K562 (cell line): Measurements from ENCODE around the gene HPD.

Experiments
- ELF4 ChIP-seq: fragments of 450-650 bp; formaldehyde crosslinking; IDR thresholded peaks from 2 replicates; pipeline ENCODE4 v1.4.0; 2022; ENCODE audit warnings: missing genetic modification characterization
- JUN ChIP-seq, 2 experiments: sonication (generic) in 1 of 2; formaldehyde crosslinking in 1 of 2; IDR thresholded peaks; 2 replicates each; pipeline versions ENCODE4 v1.6.1 to v1.8.0; 2012 to 2022; ENCODE audit warnings: borderline replicate concordance in 2 of 2, mild to moderate bottlenecking in 2 of 2, improper control_type of control experiment in 1 of 2, low read depth in 1 of 2, low read length in 1 of 2, missing genetic modification reagents in 1 of 2
- NCOA2 ChIP-seq, 2 experiments: fragments of 450-650 bp; IDR thresholded peaks; 2 replicates each; pipeline ENCODE4 v1.6.1; 2018; ENCODE audit warnings: mild to moderate bottlenecking in 2 of 2, moderate library complexity in 1 of 2; ENCODE audit not compliant: partially characterized antibody in 2 of 2
- NR2C2 ChIP-seq, 2 experiments: fragments of 200-800 bp in 1 of 2; sonication (Bioruptor generic) in 1 of 2; sonication (generic) in 1 of 2; formaldehyde crosslinking in 1 of 2; IDR thresholded peaks; 2 replicates each; pipeline versions ENCODE4 v1.6.1 to v1.8.0; 2016 to 2022; ENCODE audit warnings: mild to moderate bottlenecking in 1 of 2, missing compliant biosample characterization in 1 of 2, missing genetic modification characterization in 1 of 2, missing genetic modification reagents in 1 of 2
- TEAD4 ChIP-seq, 2 experiments: sonication (generic) in 1 of 2; formaldehyde crosslinking in 1 of 2; IDR thresholded peaks; 2 replicates each; pipeline versions ENCODE4 v1.6.1 to v1.8.0; 2012 to 2022; ENCODE audit warnings: borderline replicate concordance in 1 of 2, inconsistent platforms in 1 of 2, low read length in 1 of 2, mild to moderate bottlenecking in 1 of 2, missing genetic modification reagents in 1 of 2
- ZFX ChIP-seq: sonication (generic); formaldehyde crosslinking; IDR thresholded peaks from 2 replicates; pipeline ENCODE4 v1.8.0; 2022; ENCODE audit warnings: mild to moderate bottlenecking, missing genetic modification reagents, moderate library complexity
- ZNF431 ChIP-seq: sonication (generic); formaldehyde crosslinking; IDR thresholded peaks from 2 replicates; pipeline ENCODE4 v1.8.0; 2022; ENCODE audit warnings: mild to moderate bottlenecking, missing genetic modification reagents
- TF ChIP-seq, protein P1 (sequence below): fragments of 250-450 bp; sonication (Bioruptor Pico); IDR thresholded peaks from 2 replicates; pipeline ENCODE4 v1.8.0; 2022; ENCODE audit warnings: moderate library complexity, mild to moderate bottlenecking, inconsistent platforms
- TF ChIP-seq, protein P2 (sequence below): sonication (generic); formaldehyde crosslinking; IDR thresholded peaks from 2 replicates; pipeline ENCODE4 v1.8.1; 2022; ENCODE audit warnings: missing genetic modification reagents
- TF ChIP-seq, protein P3 (sequence below), 3 experiments: IDR thresholded peaks in 2 of 3; conservative IDR thresholded peaks in 1 of 3; 2 replicates each; pipeline ENCODE4 v1.5.1; 2011 to 2012; ENCODE audit warnings: low read length in 3 of 3, mild to moderate bottlenecking in 3 of 3, control low read depth in 2 of 3, improper control_type of control experiment in 1 of 3, inconsistent platforms in 1 of 3, low read depth in 1 of 3, mixed read lengths in 1 of 3, moderate library complexity in 1 of 3; ENCODE audit not compliant: insufficient read depth in 2 of 3

DNA sequence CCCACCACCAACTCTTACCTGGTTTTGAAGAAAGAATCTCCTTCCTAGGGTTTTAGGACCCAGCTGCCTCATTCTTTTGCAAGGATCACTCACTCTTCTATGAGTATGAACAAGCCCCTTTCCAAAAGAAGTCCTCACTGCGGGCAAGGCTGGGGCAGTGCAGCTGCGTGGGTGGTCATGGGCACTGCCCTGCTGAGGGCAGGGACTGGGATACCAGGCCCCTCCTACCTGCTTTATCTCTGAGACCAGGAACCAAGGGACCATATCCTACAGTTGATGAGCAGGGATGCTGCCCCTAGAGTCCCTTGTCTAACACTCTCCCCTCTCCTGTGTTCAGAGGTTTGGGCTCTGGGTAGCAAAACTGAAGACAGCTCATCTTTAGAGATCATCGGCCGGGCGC is 20.5 kb downstream of the HPD start:
- TF ChIP-seq, protein P1, sequence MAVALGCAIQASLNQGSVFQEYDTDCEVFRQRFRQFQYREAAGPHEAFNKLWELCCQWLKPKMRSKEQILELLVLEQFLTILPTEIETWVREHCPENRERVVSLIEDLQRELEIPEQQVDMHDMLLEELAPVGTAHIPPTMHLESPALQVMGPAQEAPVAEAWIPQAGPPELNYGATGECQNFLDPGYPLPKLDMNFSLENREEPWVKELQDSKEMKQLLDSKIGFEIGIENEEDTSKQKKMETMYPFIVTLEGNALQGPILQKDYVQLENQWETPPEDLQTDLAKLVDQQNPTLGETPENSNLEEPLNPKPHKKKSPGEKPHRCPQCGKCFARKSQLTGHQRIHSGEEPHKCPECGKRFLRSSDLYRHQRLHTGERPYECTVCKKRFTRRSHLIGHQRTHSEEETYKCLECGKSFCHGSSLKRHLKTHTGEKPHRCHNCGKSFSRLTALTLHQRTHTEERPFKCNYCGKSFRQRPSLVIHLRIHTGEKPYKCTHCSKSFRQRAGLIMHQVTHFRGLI (CRISPR knock-in tag) = no peak
- TF ChIP-seq NR2C2 (CRISPR knock-in tag; IDR thresholded peaks at IDR 0.05) (no peak), NR2C2 (tag; IDR thresholded peaks at IDR 0.05) (no peak), ELF4 (CRISPR knock-in tag) (no peak), TEAD4 (IDR thresholded peaks at IDR 0.05; ENCODE audit: low read length) (no peak), TEAD4 (CRISPR knock-in tag; IDR thresholded peaks at IDR 0.05; ENCODE audit: borderline replicate concordance) (no peak), NCOA2 (IDR thresholded peaks at IDR 0.05; ENCODE audit: partially characterized antibody in 2 of 2) (no peak), ZNF431 (CRISPR knock-in tag) (no peak), ZFX (no peak), JUN (IDR thresholded peaks at IDR 0.05; ENCODE audit: borderline replicate concordance, low read depth, low read length) (no peak), JUN (CRISPR knock-in tag; IDR thresholded peaks at IDR 0.05; ENCODE audit: borderline replicate concordance) (no peak)
- TF ChIP-seq, protein P2, sequence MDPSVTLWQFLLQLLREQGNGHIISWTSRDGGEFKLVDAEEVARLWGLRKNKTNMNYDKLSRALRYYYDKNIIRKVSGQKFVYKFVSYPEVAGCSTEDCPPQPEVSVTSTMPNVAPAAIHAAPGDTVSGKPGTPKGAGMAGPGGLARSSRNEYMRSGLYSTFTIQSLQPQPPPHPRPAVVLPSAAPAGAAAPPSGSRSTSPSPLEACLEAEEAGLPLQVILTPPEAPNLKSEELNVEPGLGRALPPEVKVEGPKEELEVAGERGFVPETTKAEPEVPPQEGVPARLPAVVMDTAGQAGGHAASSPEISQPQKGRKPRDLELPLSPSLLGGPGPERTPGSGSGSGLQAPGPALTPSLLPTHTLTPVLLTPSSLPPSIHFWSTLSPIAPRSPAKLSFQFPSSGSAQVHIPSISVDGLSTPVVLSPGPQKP = no peak
- TF ChIP-seq, protein P3, sequence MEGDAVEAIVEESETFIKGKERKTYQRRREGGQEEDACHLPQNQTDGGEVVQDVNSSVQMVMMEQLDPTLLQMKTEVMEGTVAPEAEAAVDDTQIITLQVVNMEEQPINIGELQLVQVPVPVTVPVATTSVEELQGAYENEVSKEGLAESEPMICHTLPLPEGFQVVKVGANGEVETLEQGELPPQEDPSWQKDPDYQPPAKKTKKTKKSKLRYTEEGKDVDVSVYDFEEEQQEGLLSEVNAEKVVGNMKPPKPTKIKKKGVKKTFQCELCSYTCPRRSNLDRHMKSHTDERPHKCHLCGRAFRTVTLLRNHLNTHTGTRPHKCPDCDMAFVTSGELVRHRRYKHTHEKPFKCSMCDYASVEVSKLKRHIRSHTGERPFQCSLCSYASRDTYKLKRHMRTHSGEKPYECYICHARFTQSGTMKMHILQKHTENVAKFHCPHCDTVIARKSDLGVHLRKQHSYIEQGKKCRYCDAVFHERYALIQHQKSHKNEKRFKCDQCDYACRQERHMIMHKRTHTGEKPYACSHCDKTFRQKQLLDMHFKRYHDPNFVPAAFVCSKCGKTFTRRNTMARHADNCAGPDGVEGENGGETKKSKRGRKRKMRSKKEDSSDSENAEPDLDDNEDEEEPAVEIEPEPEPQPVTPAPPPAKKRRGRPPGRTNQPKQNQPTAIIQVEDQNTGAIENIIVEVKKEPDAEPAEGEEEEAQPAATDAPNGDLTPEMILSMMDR (IDR thresholded peaks at IDR 0.05 in 2 of 3, conservative IDR thresholded peaks at IDR 0.05 in 1 of 3; ENCODE audit: insufficient read depth in 2 of 3, low read depth in 1 of 3, low read length in 3 of 3) = no peak
